GM18519 (cell line): Measurements from ENCODE around the gene ZG16.
"Not testable (repeated sequence)": the region's sequence is repeated elsewhere in the genome, so short reads cannot be mapped to it uniquely, and the experiment has no call there.

Source experiments
- ATAC-seq: cut with Tn5 transposase; IDR thresholded peaks from one replicate; pipeline ENCODE4 v1.9.1; 2021; ENCODE audit warnings: mild to moderate bottlenecking, moderate library complexity; ENCODE audit not compliant: unreplicated experiment, low FRiP score

The ZG16 gene

GRCh38 chr16:29747947-29748759 lies 29.9 kb upstream of the ZG16 start:
- no peak for ATAC-seq

GRCh38 chr16:29748760-29749149 lies 29.3 kb upstream of the ZG16 start:
- ATAC-seq = not testable (repeated sequence)

GRCh38 chr16:29753516-29753915 lies 24.5 kb upstream of the ZG16 start:
- no peak for ATAC-seq

- no peak for ATAC-seq
Measured at GRCh38 chr16:29756654-29757053, 21.4 kb upstream of the ZG16 start.

GRCh38 chr16:29757086-29757485 lies 21.0 kb upstream of the ZG16 start:
- not testable (repeated sequence) for ATAC-seq

GRCh38 chr16:29757950-29758466 lies 20.0 kb upstream of the ZG16 start:
- ATAC-seq = no peak

- no peak for ATAC-seq
Measured at GRCh38 chr16:29760567-29761279, 17.3 kb upstream of the ZG16 start.

GRCh38 chr16:29761280-29761651 lies 16.8 kb upstream of the ZG16 start:
- not testable (repeated sequence) for ATAC-seq

GRCh38 chr16:29761882-29762281 lies 16.2 kb upstream of the ZG16 start:
- no peak for ATAC-seq

- no peak for ATAC-seq
Measured at GRCh38 chr16:29763326-29763725, 14.7 kb upstream of the ZG16 start.

GRCh38 chr16:29765167-29766032 lies 12.7 kb upstream of the ZG16 start:
- no peak for ATAC-seq

GRCh38 chr16:29766571-29766970 lies 11.5 kb upstream of the ZG16 start:
- ATAC-seq = no peak

GRCh38 chr16:29767062-29767461 lies 11.0 kb upstream of the ZG16 start:
- no peak for ATAC-seq

- ATAC-seq = no peak
Measured at GRCh38 chr16:29769507-29769906, 8.5 kb upstream of the ZG16 start.

GRCh38 chr16:29770250-29770929 lies 7.7 kb upstream of the ZG16 start:
- ATAC-seq = no peak

GRCh38 chr16:29772330-29772729 lies 5.7 kb upstream of the ZG16 start:
- ATAC-seq = not testable (repeated sequence)

- no peak for ATAC-seq
Measured at GRCh38 chr16:29774730-29775129, 3.3 kb upstream of the ZG16 start.

- no peak for ATAC-seq
Measured at GRCh38 chr16:29775742-29776408, 2.2 kb upstream of the ZG16 start.

- no peak for ATAC-seq
Measured at GRCh38 chr16:29779474-29779873, 1.4 kb downstream of the ZG16 start.
